Karpas-422 (cell line): Measurements from ENCODE around the gene DCAF17. TPM values are rescaled to one million over a fixed set of nuclear protein-coding genes. Genes with fewer than 3 reads are reported as not detected.

Experiments
- DNase-seq: peaks from one replicate; pipeline ENCODE4 v3.0.0-alpha.2; 2015
- H2AFZ ChIP-seq: fragments of 200-600 bp; sonication (generic); 2 replicates; pipeline ENCODE4 v1.6.1; 2014; ENCODE audit warnings: antibody characterized with exemption, low read length, mixed read lengths
- H3K27ac ChIP-seq: fragments of 200-600 bp; sonication (generic); 2 replicates; pipeline ENCODE4 v1.5.1; 2014; ENCODE audit warnings: mild to moderate bottlenecking, low read length, moderate library complexity
- H3K27me3 ChIP-seq: fragments of 200-600 bp; sonication (generic); 2 replicates; pipeline ENCODE4 v1.6.1; 2014; ENCODE audit warnings: low read length, mixed read lengths
- H3K36me3 ChIP-seq: fragments of 200-600 bp; sonication (generic); 2 replicates; pipeline ENCODE4 v1.6.1; 2014; ENCODE audit warnings: low read length, mixed read lengths; ENCODE audit not compliant: insufficient read depth
- H3K4me1 ChIP-seq: fragments of 200-600 bp; sonication (generic); 2 replicates; pipeline ENCODE4 v1.6.1; 2014; ENCODE audit warnings: mild to moderate bottlenecking, low read length, mixed read lengths
- H3K4me2 ChIP-seq: fragments of 200-600 bp; sonication (generic); 2 replicates; pipeline ENCODE4 v1.6.1; 2014; ENCODE audit warnings: low read length, low read depth, mild to moderate bottlenecking; ENCODE audit not compliant: poor library complexity, severe bottlenecking
- H3K4me3 ChIP-seq: fragments of 200-600 bp; sonication (generic); 2 replicates; pipeline ENCODE4 v1.5.1; 2014; ENCODE audit warnings: mild to moderate bottlenecking, antibody characterized with exemption, low read length, mixed read lengths
- H3K79me2 ChIP-seq: fragments of 200-600 bp; sonication (generic); 2 replicates; pipeline ENCODE4 v1.6.1; 2014; ENCODE audit warnings: mild to moderate bottlenecking, low read length, mixed read lengths
- H3K9ac ChIP-seq: fragments of 200-600 bp; sonication (generic); 2 replicates; pipeline ENCODE4 v1.6.0; 2014; ENCODE audit warnings: low read length
- H3K9me2 ChIP-seq: fragments of 200-600 bp; sonication (generic), shearing (Covaris generic); replicated peaks from 2 replicates; pipeline ENCODE4 v1.6.0; 2014; ENCODE audit warnings: mild to moderate bottlenecking, low read length, moderate library complexity; ENCODE audit not compliant: insufficient read depth
- H3K9me3 ChIP-seq: fragments of 300-700, 200-600 bp; sonication (generic); 2 replicates; pipeline ENCODE4 v1.6.1; 2014; ENCODE audit warnings: low read length, mixed read lengths
- H4K20me1 ChIP-seq: fragments of 200-600 bp; sonication (generic); 2 replicates; pipeline ENCODE4 v1.6.1; 2014; ENCODE audit warnings: mild to moderate bottlenecking, antibody characterized with exemption, low read length, low read depth; ENCODE audit not compliant: insufficient read depth
- total RNA-seq: library from RNA; depleted of rRNA; stranded (reverse); fragments of >200 nt; shearing (Covaris generic); gene quantifications from 2 replicates; pipeline ENCODE4 v1.2.3, GENCODE V29; 2014; ENCODE audit warnings: low replicate concordance; rRNA removed

DCAF17 gene
- 22.3 and 63.2 TPM in 2 replicates for total RNA-seq

DNA sequence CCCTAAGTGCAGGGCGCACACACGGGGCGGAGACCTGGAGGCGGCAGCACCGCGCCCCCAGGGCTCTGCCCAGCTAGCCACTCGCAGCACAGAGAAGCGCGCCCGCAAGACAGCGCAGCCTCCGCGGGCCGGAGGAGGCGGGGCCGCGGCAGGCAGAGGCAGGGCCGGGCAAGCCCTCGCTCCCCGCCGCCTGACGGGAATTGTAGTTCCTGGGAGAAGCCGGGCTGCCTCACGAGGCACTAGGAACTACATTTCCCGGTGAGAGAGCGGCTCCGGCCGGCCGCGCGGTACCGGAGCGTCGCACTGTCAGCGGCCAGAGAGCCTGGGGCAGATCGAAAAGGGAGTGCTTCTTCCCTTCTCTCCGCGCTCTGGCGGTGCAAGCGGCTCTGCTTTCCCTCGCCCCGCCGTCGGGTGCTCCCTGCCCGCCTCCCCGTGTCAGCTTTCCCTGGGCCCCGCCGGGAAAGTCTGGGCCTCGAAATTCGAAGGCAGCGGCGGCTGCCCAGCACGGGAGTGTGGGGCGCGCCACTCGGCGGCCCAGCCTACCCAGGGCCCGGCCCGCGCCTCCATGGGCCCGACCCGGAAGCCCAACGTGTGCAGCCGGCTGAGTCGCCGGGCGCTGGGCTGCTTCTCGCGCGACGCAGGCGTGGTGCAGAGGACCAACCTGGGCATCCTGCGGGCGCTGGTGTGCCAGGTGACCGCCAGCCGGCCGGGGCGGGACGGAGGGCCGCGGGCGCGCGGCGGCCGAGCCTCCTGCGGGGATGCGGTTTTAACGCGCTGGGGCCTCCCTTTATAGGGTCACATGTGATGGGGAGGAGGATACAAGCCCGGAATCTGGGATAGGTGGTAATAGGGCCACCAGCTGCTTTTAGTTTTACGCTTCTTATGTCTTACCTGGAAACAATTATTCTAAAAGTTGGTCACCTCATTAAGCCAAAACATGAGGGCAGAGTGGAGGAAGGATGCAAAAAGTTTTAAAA lies at the start of gene DCAF17:
Gene DCAF17, plus strand, starts transcription at position 214 of the 977 bp plus-strand sequence. Its CDS starts 352 bp downstream, at position 566.
- H3K4me2 ChIP-seq: peak within 1 kb of the TSS; percentile 89
- H3K27ac ChIP-seq: peak within 1 kb of the TSS; percentile 89
- peak within 1 kb of the TSS; percentile 75 for H3K4me3 ChIP-seq
- H4K20me1 ChIP-seq: no peaks in the 10 kb centered on the region
- H2AFZ ChIP-seq: peak within 1 kb of the TSS; percentile 50; the same call in 1 of the 2 replicates
- H3K9me3 ChIP-seq: peaks cover 5% of the 10 kb centered on the region
- H3K36me3 ChIP-seq: peaks cover 44% of the 10 kb centered on the region
- peaks cover 30% of the 10 kb centered on the region for H3K4me1 ChIP-seq
- peaks cover 72% of the 10 kb centered on the region for H3K79me2 ChIP-seq
- no peaks in the 10 kb centered on the region for H3K9me2 ChIP-seq
- peak; percentile 99 for DNase-seq
- peak within 1 kb of the TSS; percentile 93 for H3K9ac ChIP-seq
- no peaks in the 10 kb centered on the region for H3K27me3 ChIP-seq

DNA sequence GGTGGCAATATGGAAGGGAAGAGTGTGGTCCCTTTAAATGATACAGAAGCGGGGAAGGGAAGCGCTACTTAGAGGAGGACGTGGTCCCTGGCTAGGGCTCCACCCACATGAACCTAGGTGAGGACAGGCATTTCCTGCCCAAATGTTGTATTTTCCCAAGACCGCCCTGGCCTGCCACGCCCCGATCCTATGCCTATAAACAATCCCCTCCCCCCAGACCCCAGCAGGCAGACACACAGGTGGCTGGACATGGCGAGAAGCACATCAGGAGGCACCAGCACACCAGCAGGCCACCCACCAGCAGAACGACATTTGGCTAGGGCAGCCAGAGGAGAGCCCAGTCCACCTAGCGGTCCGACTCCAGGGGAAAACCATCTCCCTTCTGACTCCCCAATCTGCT lies 47.4 kb upstream of the DCAF17 start:
- H3K27ac ChIP-seq: no peak overlapping the region
- H3K4me3 ChIP-seq: no peak overlapping the region
- no peak overlapping the region for H2AFZ ChIP-seq
- no peaks in the 10 kb centered on the region for H3K9me2 ChIP-seq
- no peaks in the 10 kb centered on the region for H3K79me2 ChIP-seq
- no peaks in the 10 kb centered on the region for H4K20me1 ChIP-seq
- no peak for DNase-seq
- peaks cover 32% of the 10 kb centered on the region for H3K4me1 ChIP-seq
- no peak overlapping the region for H3K4me2 ChIP-seq
- H3K9me3 ChIP-seq: no peaks in the 10 kb centered on the region
- no peaks in the 10 kb centered on the region for H3K36me3 ChIP-seq
- no peaks in the 10 kb centered on the region for H3K27me3 ChIP-seq
- no peak overlapping the region for H3K9ac ChIP-seq

DNA sequence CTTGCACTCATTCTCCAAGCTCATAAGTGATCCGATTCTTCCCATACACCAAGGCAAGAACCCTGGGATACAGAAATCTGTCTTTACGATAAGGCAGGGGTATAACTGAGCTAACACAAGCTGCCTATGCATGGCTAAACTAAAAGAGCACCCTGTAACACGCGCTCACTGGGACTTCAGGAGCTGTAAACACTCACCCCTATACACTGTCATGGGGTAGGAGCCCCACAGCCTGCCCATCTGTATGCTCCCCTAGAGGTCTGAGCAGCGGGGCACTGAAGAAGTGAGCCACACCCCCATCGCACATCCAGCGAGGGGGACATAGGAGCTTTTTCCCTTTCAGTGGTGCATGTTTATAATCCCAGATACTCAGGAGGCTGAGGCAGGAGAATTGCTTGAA lies 47.0 kb upstream of the DCAF17 start:
- H2AFZ ChIP-seq: no peak overlapping the region
- no peaks in the 10 kb centered on the region for H3K27me3 ChIP-seq
- no peaks in the 10 kb centered on the region for H4K20me1 ChIP-seq
- no peaks in the 10 kb centered on the region for H3K36me3 ChIP-seq
- no peak for DNase-seq
- no peak overlapping the region for H3K4me2 ChIP-seq
- H3K9ac ChIP-seq: no peak overlapping the region
- no peak overlapping the region for H3K4me3 ChIP-seq
- H3K9me2 ChIP-seq: no peaks in the 10 kb centered on the region
- H3K27ac ChIP-seq: no peak overlapping the region
- H3K79me2 ChIP-seq: no peaks in the 10 kb centered on the region
- peaks cover 32% of the 10 kb centered on the region for H3K4me1 ChIP-seq
- no peaks in the 10 kb centered on the region for H3K9me3 ChIP-seq

DNA sequence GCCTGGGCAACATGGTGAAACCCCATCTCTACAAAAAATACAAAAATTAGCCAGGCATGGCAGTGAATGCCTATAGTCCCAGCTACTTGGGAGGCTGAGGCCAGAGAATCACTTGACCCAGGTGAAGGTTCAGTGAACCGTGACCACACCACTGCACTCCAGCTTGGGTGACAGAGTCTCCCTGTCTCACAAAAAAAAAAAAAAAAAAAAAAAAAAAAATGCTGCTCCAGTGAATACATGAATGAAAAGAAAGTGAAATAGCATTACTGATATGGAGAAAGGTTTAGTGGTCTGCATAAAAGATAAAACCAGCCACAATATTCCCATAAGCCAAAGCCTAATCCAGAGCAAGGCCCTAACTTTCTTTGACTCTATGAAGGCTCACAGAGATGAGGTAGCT lies 44.7 kb upstream of the DCAF17 start:
- Histone ChIP-seq H3K4me1 (peaks cover 40% of the 10 kb centered on the region), H3K4me3 (no peak overlapping the region), H2AFZ (no peak overlapping the region), H3K36me3 (no peaks in the 10 kb centered on the region), H3K9me3 (no peaks in the 10 kb centered on the region), H3K27me3 (no peaks in the 10 kb centered on the region), H3K9me2 (no peaks in the 10 kb centered on the region), H3K79me2 (no peaks in the 10 kb centered on the region), H4K20me1 (no peaks in the 10 kb centered on the region), H3K9ac (no peak overlapping the region), H3K4me2 (no peak overlapping the region), H3K27ac (peak overlapping the region; percentile 37)
- DNase-seq: no peak

- Histone ChIP-seq H3K27me3 (no peaks in the 10 kb centered on the region), H3K4me1 (peaks cover 41% of the 10 kb centered on the region), H3K4me3 (no peak overlapping the region), H3K9me2 (no peaks in the 10 kb centered on the region), H3K9me3 (no peaks in the 10 kb centered on the region), H4K20me1 (no peaks in the 10 kb centered on the region), H3K27ac (peak overlapping the region; percentile 37), H3K36me3 (no peaks in the 10 kb centered on the region), H2AFZ (no peak overlapping the region), H3K4me2 (no peak overlapping the region), H3K79me2 (0 out of 2 replicates have a peak, but pooled peaks cover under 1% of the 10 kb centered on the region), H3K9ac (no peak overlapping the region)
- DNase-seq: no peak
Measured at GRCh38 chr2:171389780-171390179, 44.2 kb upstream of the DCAF17 start.

DNA sequence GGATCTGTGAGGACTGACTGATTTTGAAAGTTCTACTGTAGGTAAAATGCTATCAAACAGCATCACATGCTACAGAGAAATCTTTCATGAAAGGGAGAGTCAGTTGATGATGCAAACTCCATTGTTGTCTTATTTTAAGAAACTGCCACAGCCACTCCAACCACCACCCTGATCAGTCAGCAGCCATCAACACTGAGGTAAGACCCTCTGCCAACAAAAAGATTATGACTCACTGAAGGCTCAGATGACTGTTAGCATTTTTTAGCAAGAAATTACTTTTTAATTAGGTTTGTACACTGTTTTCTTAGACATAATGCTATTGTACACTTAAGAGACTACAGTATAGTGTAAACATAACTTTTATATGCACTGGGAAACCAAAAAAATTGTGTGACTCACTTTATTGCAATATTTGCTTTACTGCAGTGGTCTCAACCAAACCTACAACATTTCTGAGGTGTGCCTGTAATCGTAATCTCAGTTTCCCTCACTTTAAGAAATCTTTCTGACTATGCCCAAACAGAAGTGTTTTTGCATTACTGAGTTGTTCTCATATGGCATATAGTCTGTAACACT lies 43.0 kb upstream of the DCAF17 start:
- H2AFZ ChIP-seq: no peak overlapping the region
- H3K9me2 ChIP-seq: no peaks in the 10 kb centered on the region
- no peak overlapping the region for H3K9ac ChIP-seq
- no peaks in the 10 kb centered on the region for H3K36me3 ChIP-seq
- no peak for DNase-seq
- no peaks in the 10 kb centered on the region for H4K20me1 ChIP-seq
- H3K9me3 ChIP-seq: no peaks in the 10 kb centered on the region
- no peak overlapping the region for H3K27ac ChIP-seq
- H3K27me3 ChIP-seq: no peaks in the 10 kb centered on the region
- H3K4me3 ChIP-seq: no peak overlapping the region
- H3K4me1 ChIP-seq: peaks cover 33% of the 10 kb centered on the region
- 0 out of 2 replicates have a peak, but pooled peaks cover 5% of the 10 kb centered on the region for H3K79me2 ChIP-seq
- no peak overlapping the region for H3K4me2 ChIP-seq

- Histone ChIP-seq H3K36me3 (no peaks in the 10 kb centered on the region), H3K27me3 (no peaks in the 10 kb centered on the region), H2AFZ (no peak overlapping the region), H3K4me1 (peaks cover 33% of the 10 kb centered on the region), H3K9me2 (no peaks in the 10 kb centered on the region), H3K9me3 (no peaks in the 10 kb centered on the region), H3K4me3 (no peak overlapping the region), H3K4me2 (no peak overlapping the region), H4K20me1 (no peaks in the 10 kb centered on the region), H3K9ac (no peak overlapping the region), H3K27ac (no peak overlapping the region), H3K79me2 (0 out of 2 replicates have a peak, but pooled peaks cover 5% of the 10 kb centered on the region)
- no peak for DNase-seq
Measured at GRCh38 chr2:171391532-171391931, 42.5 kb upstream of the DCAF17 start.

GRCh38 chr2:171393487-171393886 lies 40.5 kb upstream of the DCAF17 start:
- peak; percentile 22 for DNase-seq
- Histone ChIP-seq H3K36me3 (no peaks in the 10 kb centered on the region), H3K4me1 (peaks cover 23% of the 10 kb centered on the region), H3K4me3 (no peak overlapping the region), H3K4me2 (no peak overlapping the region), H3K79me2 (0 out of 2 replicates have a peak, but pooled peaks cover 5% of the 10 kb centered on the region), H3K9ac (no peak overlapping the region), H3K27me3 (no peaks in the 10 kb centered on the region), H2AFZ (no peak overlapping the region), H4K20me1 (no peaks in the 10 kb centered on the region), H3K27ac (no peak overlapping the region), H3K9me2 (no peaks in the 10 kb centered on the region), H3K9me3 (no peaks in the 10 kb centered on the region)
